Activated CD4-positive, alpha-beta T cell treated with anti-CD3 and anti-CD28 coated beads for 48 hours (primary cell): ENCODE results near the gene DOCK1.

Experiments used
- DNase-seq: peaks from one replicate; pipeline ENCODE4 v3.0.0-alpha.2; 2020

The DOCK1 gene

GRCh38 chr10:126955934-126956711 is 50.9 kb downstream of the DOCK1 start:
- DNase-seq = no peak

GRCh38 chr10:126956712-126957108 is 51.5 kb downstream of the DOCK1 start:
- DNase-seq = no peak

GRCh38 chr10:126957111-126957510 is 51.9 kb downstream of the DOCK1 start:
- DNase-seq = no peak

- DNase-seq = no peak
Measured at GRCh38 chr10:126959431-126959830, 54.2 kb downstream of the DOCK1 start.

- DNase-seq = no peak
Measured at GRCh38 chr10:126959906-126960685, 54.9 kb downstream of the DOCK1 start.

GRCh38 chr10:126963354-126963753 is 58.1 kb downstream of the DOCK1 start:
- DNase-seq = no peak

- no peak for DNase-seq
Measured at GRCh38 chr10:126964190-126964589, 59.0 kb downstream of the DOCK1 start.

- no peak for DNase-seq
Measured at GRCh38 chr10:126966938-126967337, 61.7 kb downstream of the DOCK1 start.

GRCh38 chr10:126969310-126969709 is 64.1 kb downstream of the DOCK1 start:
- no peak for DNase-seq

GRCh38 chr10:126972635-126973414 is 67.6 kb downstream of the DOCK1 start:
- no peak for DNase-seq

GRCh38 chr10:126975221-126975620 is 70.0 kb downstream of the DOCK1 start:
- DNase-seq = no peak

GRCh38 chr10:126977216-126977615 is 72.0 kb downstream of the DOCK1 start:
- DNase-seq = no peak

- no peak for DNase-seq
Measured at GRCh38 chr10:126979311-126979710, 74.1 kb downstream of the DOCK1 start.

- no peak for DNase-seq
Measured at GRCh38 chr10:126993208-126993607, 88.0 kb downstream of the DOCK1 start.

- no peak for DNase-seq
Measured at GRCh38 chr10:126997801-126998590, 92.8 kb downstream of the DOCK1 start.

- DNase-seq = no peak
Measured at GRCh38 chr10:127000598-127000997, 95.4 kb downstream of the DOCK1 start.

GRCh38 chr10:127003032-127003685 is 97.9 kb downstream of the DOCK1 start:
- DNase-seq = no peak

GRCh38 chr10:127006453-127006852 is 101.2 kb downstream of the DOCK1 start:
- no peak for DNase-seq

GRCh38 chr10:127009366-127009765 is 104.1 kb downstream of the DOCK1 start:
- DNase-seq = no peak

GRCh38 chr10:127011174-127011573 is 105.9 kb downstream of the DOCK1 start:
- no peak for DNase-seq

- DNase-seq = no peak
Measured at GRCh38 chr10:127012071-127012768, 107.0 kb downstream of the DOCK1 start.
